ENCODE results near the gene NXPH3. TPM values are rescaled to one million over a fixed set of nuclear protein-coding genes. Genes with fewer than 3 reads are reported as not detected.

The NXPH3 gene
- polyA plus RNA-seq, 1 of the 3 experiments (the other 2 are of a cell fraction), result 0.30 TPM

DNA sequence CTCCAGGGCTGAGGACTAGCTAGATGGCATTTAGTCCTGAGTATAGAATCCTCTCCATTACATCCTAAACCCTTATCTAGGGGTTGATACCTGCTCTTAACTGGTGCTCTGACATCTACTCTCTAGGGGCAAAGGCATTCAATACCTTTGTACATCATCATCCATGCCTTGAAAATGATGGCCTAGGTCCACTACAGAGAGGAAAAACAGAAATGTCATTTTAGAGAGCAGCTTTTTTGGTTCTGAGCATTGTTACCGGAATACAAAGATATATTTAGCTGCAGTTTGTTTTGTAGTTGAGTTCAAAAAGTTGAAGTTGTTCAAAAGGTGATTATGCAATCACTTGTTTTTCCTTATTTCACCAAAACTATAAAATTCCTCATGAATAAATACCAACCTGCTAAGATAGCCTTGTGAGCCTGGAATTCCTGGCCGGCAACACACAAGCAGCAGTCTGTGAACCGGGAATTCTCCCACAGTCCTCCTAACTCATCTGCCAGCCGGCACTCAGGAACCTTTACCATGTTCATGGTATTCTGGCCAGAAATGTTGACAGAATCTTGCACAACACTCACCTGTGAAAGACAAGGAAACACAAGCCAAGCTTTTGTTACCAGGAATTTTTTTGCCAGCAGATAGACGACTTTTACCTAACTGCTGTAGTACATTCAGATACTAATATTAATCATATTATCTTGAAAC is 35.4 kb downstream of the NXPH3 start (continued):
- TF ChIP-seq, protein P1, sequence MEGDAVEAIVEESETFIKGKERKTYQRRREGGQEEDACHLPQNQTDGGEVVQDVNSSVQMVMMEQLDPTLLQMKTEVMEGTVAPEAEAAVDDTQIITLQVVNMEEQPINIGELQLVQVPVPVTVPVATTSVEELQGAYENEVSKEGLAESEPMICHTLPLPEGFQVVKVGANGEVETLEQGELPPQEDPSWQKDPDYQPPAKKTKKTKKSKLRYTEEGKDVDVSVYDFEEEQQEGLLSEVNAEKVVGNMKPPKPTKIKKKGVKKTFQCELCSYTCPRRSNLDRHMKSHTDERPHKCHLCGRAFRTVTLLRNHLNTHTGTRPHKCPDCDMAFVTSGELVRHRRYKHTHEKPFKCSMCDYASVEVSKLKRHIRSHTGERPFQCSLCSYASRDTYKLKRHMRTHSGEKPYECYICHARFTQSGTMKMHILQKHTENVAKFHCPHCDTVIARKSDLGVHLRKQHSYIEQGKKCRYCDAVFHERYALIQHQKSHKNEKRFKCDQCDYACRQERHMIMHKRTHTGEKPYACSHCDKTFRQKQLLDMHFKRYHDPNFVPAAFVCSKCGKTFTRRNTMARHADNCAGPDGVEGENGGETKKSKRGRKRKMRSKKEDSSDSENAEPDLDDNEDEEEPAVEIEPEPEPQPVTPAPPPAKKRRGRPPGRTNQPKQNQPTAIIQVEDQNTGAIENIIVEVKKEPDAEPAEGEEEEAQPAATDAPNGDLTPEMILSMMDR (IDR thresholded peaks at IDR 0.05), result no peak
- no peak for TF ChIP-seq CHD2 (IDR thresholded peaks at IDR 0.05; ENCODE audit: low read length, partially characterized antibody)
- TF ChIP-seq, protein P2, sequence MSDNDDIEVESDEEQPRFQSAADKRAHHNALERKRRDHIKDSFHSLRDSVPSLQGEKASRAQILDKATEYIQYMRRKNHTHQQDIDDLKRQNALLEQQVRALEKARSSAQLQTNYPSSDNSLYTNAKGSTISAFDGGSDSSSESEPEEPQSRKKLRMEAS (IDR thresholded peaks at IDR 0.05; ENCODE audit: low read depth), result no peak

DNA sequence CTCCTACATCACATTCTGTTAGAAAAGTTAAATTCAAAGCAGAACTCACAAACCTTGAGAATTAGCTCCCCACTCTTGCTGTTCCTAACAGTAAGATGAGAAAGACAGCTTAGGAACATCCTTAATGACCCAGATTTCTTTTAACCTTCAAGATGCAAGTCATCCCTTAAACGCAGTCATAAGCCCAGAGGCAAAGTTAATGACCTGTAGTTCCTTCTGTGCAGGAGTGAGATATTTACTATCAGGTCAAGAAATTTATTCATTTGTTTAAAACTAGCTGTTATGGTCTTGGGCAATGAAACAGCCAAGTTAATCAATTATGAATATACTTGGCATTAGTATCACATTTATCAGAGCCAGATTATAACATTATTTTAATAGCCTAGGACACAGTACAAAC is 37.1 kb downstream of the NXPH3 start:
- Histone ChIP-seq H3K9me3 (no peaks in the 10 kb centered on the region), H3K79me2 (ENCODE audit: insufficient read depth) (0 out of 2 replicates have a peak, but pooled peaks cover 4% of the 10 kb centered on the region), H3K9me2 (no peaks in the 10 kb centered on the region), H3F3A (replicated peaks; ENCODE audit: insufficient read depth) (peaks cover 5% of the 10 kb centered on the region), H3K27me3 (ENCODE audit: insufficient read depth) (no peaks in the 10 kb centered on the region), H3K9ac (no peak overlapping the region), H3K36me3 (replicated peaks in 1 of 2; ENCODE audit: control insufficient read depth in 1 of 2, insufficient read depth in 2 of 2, low read length in 1 of 2) (peaks cover 71 to 83% of the 10 kb centered on the region in 2 experiments), H2AFZ (ENCODE audit: low read depth) (no peak overlapping the region), H3K27ac (ENCODE audit: low read depth in 2 of 2, low read length in 1 of 2) (no peak overlapping the region), H3K4me1 (ENCODE audit: control insufficient read depth in 1 of 2, insufficient read depth in 2 of 2, low read depth in 1 of 2, low read length in 1 of 2) (no peaks in the 10 kb centered on the region), H3K4me3 (ENCODE audit: low read depth in 2 of 2, low read length in 1 of 2) (no peak overlapping the region), H4K20me1 (ENCODE audit: insufficient read depth) (no peaks in the 10 kb centered on the region), H3K4me2 (no peak overlapping the region)
- 81% methylated on average over 1 of the region's 1 CpG for WGBS (ENCODE audit: low lambda C conversion rate)
- ChIA-PET POLR2A (no interaction called here), CTCF (interaction anchor here (0.8 to 3.3 kb wide), 6 partner anchors 9 to 177 kb away, joined by 3 to 15 read pairs (median 7); no protein-coding TSS in a partner anchor)
- TF ChIP-seq MXI1 (IDR thresholded peaks at IDR 0.05; ENCODE audit: low read depth, low read length), result no peak
- no peak for TF ChIP-seq RCOR1 (IDR thresholded peaks at IDR 0.05; ENCODE audit: low read length)
- DNase-seq, result no peak

DNA sequence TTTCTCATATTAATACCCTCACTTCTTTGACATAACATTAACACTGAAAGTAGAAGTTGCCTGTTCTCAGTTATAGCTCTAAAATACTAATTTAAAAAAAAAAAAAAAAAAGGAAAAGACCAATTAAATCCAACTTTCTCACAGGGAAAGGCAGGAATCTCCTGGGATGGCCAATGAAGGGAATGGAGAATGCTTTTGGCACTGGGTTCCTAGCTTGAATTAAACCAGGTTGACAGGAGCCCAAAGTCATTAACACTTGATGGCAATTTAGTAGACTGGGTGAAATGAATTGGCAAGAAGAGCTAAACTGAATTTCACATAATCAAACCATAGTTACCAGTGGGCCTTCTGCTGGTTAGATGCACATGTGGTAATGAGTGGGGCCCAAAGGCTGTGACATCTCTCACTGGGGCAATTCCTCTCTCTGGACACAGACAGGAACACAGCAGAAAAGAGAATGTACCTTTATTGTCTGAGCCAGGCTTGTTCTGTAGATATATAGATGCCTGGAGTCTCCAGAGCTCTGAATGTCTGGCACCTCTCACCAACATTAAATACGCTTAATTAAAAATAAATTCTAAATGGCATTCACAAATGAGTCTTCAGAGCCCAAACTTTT is 37.6 kb downstream of the NXPH3 start:
- WGBS (ENCODE audit: low lambda C conversion rate), result 94% methylated on average over 1 of the region's 1 CpG

More for the DNA sequence above, 37.6 kb downstream of the NXPH3 start:
- CTCF ChIA-PET, result interaction anchor here (0.8 to 3.3 kb wide), 6 partner anchors 9 to 178 kb away, joined by 3 to 15 read pairs (median 7); no protein-coding TSS in a partner anchor
- TF ChIP-seq GATA2 (CRISPR knock-in tag; IDR thresholded peaks at IDR 0.05) (no peak), RAD21 (IDR thresholded peaks at IDR 0.05; ENCODE audit: low read length) (no peak), TCF12 (IDR thresholded peaks at IDR 0.05) (no peak), RFX5 (IDR thresholded peaks at IDR 0.05; ENCODE audit: low read length) (no peak), GABPA (IDR thresholded peaks at IDR 0.05; ENCODE audit: low read depth) (no peak)
- Histone ChIP-seq H3K27ac (ENCODE audit: low read depth in 2 of 2, low read length in 1 of 2) (no peak overlapping the region), H3K4me1 (ENCODE audit: control insufficient read depth in 1 of 2, insufficient read depth in 2 of 2, low read depth in 1 of 2, low read length in 1 of 2) (no peaks in the 10 kb centered on the region), H3K9ac (no peak overlapping the region), H3K27me3 (ENCODE audit: insufficient read depth) (no peaks in the 10 kb centered on the region), H2AFZ (ENCODE audit: low read depth) (no peak overlapping the region), H3K4me2 (no peak overlapping the region), H3K9me2 (no peaks in the 10 kb centered on the region), H3F3A (replicated peaks; ENCODE audit: insufficient read depth) (peaks cover 7% of the 10 kb centered on the region), H3K4me3 (ENCODE audit: low read depth in 2 of 2, low read length in 1 of 2) (no peak overlapping the region), H4K20me1 (ENCODE audit: insufficient read depth) (no peaks in the 10 kb centered on the region), H3K9me3 (no peaks in the 10 kb centered on the region), H3K36me3 (replicated peaks in 1 of 2; ENCODE audit: control insufficient read depth in 1 of 2, insufficient read depth in 2 of 2, low read length in 1 of 2) (peaks cover 72 to 83% of the 10 kb centered on the region in 2 experiments), H3K79me2 (ENCODE audit: insufficient read depth) (0 out of 2 replicates have a peak, but pooled peaks cover 4% of the 10 kb centered on the region)
- no peak for DNase-seq
- POLR2A ChIA-PET, result no interaction called here

Data from SK-N-SH (cell line).